GM18867 (cell line): ENCODE data around the gene MAGED4B.
"Not testable (repeated sequence)": the region's sequence is repeated elsewhere in the genome, so short reads cannot be mapped to it uniquely, and the experiment has no call there.

Experiments
- ATAC-seq: cut with Tn5 transposase; IDR thresholded peaks from one replicate; pipeline ENCODE4 v1.9.1; 2021; ENCODE audit warnings: mild to moderate bottlenecking, moderate library complexity; ENCODE audit not compliant: unreplicated experiment

The MAGED4B gene

DNA sequence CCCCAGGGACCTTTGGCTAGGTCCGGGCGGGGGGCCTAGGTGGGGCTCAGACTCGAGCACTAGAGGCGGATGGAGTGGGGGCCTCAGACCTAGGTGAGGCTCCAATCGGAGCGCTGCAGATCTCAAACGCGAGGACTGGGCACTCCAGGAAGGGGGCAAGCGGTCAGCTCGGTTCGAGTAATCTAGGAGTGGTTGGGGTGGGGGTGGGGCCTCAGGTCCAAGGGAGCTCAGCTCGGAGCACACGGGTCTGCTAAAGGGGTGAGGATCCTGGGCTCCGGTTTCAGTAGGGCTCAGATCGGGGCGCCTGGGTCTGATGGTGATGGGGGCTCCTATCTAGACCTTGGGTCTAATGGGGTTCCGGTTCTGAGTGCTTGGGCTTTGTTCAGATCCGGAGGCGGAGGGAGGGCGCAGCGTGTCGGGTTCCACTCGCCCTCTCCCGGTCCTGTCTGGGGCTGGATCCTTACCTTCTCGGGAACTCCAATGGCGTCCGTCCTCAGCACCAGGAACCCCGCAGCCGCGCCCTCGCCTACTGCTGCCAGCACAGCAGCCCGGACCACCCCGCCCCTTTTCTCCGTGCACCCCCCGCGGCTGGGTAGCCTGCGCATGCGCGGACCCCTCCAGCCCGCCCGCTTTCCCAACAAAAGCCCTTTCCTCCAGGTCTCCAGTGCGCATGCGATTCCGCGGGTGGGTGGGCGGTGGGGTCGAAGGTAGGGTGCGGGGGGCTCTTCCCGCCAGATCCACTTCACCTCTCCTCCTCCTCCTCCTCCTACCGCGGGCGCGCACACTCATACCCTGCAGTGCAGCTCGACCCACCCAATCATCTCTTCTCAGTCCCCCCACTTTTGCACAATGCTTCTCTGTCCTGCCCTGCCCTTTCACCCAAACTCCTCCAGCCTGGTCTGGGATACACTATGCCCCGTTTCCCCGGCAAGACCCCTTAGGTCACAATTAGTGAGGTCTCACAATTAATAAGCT is at the start of gene MAGED4B:
Gene MAGED4B (minus strand): TSS at position 518 of the 975 bp plus-strand sequence. CDS start 1,011 bp downstream, outside the sequence.
- ATAC-seq, result not testable (repeated sequence)

DNA sequence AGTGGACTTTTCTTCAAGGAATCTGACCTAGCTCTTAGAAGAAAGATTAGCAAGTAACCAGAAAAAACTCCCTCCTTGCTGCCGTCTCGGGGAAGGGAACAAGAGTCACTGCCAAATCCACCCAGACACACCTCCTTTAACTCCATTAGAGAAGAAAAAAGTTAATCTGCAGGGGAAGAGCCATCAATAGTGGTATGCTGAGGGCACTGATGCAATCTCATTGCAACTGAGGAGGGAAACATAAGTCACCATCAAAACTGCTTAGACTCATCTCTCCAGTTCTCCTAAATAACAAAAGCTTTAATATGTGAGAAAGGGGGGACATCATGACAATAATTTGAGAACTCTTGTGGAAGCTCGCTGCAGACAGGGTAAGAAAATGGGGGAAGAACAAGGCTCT is 49.3 kb upstream of the MAGED4B start:
- no peak for ATAC-seq

DNA sequence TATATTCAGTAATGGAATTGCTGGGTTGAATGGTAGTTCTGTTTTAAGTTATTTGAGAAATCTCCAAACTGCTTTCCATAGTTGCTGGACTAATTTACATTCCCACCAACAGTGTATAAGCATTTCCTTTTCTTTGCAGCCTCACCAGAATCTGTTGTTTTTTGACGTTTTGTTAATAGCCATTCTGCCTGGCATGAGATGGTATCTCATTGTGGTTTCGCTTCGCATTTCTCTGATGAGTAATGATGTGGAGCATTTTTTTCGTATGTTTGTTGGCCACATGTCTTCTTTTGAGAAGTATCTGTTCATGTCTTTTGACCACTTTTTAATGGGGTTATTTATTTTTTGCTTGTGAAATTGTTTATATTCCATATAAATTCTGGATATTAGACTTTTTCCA is 13.6 kb upstream of the MAGED4B start:
- no peak for ATAC-seq

GRCh38 chrX:52078131-52078530 is 9.1 kb upstream of the MAGED4B start:
- no peak for ATAC-seq

- ATAC-seq, result not testable (repeated sequence)
Observed at GRCh38 chrX:52042288-52042687, 26.7 kb downstream of the MAGED4B start.

GRCh38 chrX:52034211-52034610 is 34.8 kb downstream of the MAGED4B start:
- no peak for ATAC-seq

GRCh38 chrX:52031371-52031770 is 37.6 kb downstream of the MAGED4B start:
- no peak for ATAC-seq

GRCh38 chrX:52015794-52016193 is 53.2 kb downstream of the MAGED4B start:
- ATAC-seq, result no peak
